Endothelial cell of umbilical vein (primary cell): Measurements from ENCODE around the gene DPP10. TPM values are rescaled to one million over a fixed set of nuclear protein-coding genes. Genes with fewer than 3 reads are reported as not detected.

Source experiments
- BruUV-seq: library from RNA; stranded (reverse); fragments of 400-500 nt; replicated peaks from 2 replicates; lab custom pipeline; 2021; lab: Mats Ljungman, UMichigan
- CTCF ChIA-PET: fragments of 300-600, 350-600 bp; sonication (Branson Sonifier 250); formaldehyde crosslinking; loops from one replicate; lab custom pipeline; 2021; ENCODE audit warnings: antibody characterized with exemption, inconsistent platforms; lab: Charles Lee
- POLR2A ChIA-PET: fragments of 300-600, 350-600 bp; sonication (Branson Sonifier 250); formaldehyde crosslinking; loops from one replicate; lab custom pipeline; 2021; ENCODE audit warnings: antibody characterized with exemption, inconsistent platforms; lab: Charles Lee
- DNase-seq: peaks from one replicate; pipeline ENCODE4 v3.0.0-alpha.2; 2011; ENCODE audit warnings: low read depth, low spot score
- FAIRE-seq: peaks from 2 replicates; lab custom pipeline; 2011; peaks lifted over from hg19 to GRCh38; lab: Jason Lieb, UNC
- H2AFZ ChIP-seq: 2 replicates; pipeline ENCODE4 v1.6.0; 2012; ENCODE audit warnings: low read depth, low read length, control low read depth, inconsistent platforms
- H3K27ac ChIP-seq: 2 replicates; pipeline ENCODE4 v1.5.1; 2011; ENCODE audit warnings: low read depth, mild to moderate bottlenecking, control low read depth, low read length, moderate library complexity; ENCODE audit not compliant: insufficient read depth
- H3K27me3 ChIP-seq, 2 experiments: 2 replicates each; pipeline versions ENCODE4 v1.6.0 to v1.6.1; 2011; ENCODE audit warnings: low read length in 2 of 2, mixed read lengths in 1 of 2; ENCODE audit not compliant: control insufficient read depth in 2 of 2, insufficient read depth in 2 of 2
- H3K36me3 ChIP-seq, 2 experiments: 2 replicates in 1 of 2; 3 replicates in 1 of 2; pipeline ENCODE4 v1.5.1; 2011; ENCODE audit warnings: low read length in 2 of 2, mild to moderate bottlenecking in 1 of 2, moderate library complexity in 1 of 2; ENCODE audit not compliant: control insufficient read depth in 2 of 2, insufficient read depth in 2 of 2; ENCODE audit errors: extremely low read depth in 1 of 2
- H3K4me1 ChIP-seq: 3 replicates; pipeline ENCODE4 v1.5.1; 2011; ENCODE audit warnings: mild to moderate bottlenecking, low read length; ENCODE audit not compliant: control insufficient read depth, insufficient read depth; ENCODE audit errors: extremely low read depth
- H3K4me2 ChIP-seq: 2 replicates; pipeline ENCODE4 v1.6.1; 2011; ENCODE audit warnings: low read length, control low read depth, mixed read lengths; ENCODE audit not compliant: insufficient read depth
- H3K4me3 ChIP-seq, 3 experiments: fragments of 200-600 bp in 1 of 3; sonication (generic), shearing (Covaris generic) in 1 of 3; replicated peaks in 1 of 3; 2 replicates each; pipeline ENCODE4 v1.5.1; 2011 to 2016; ENCODE audit warnings: control low read depth in 3 of 3, low read length in 3 of 3, mild to moderate bottlenecking in 2 of 3, inconsistent platforms in 1 of 3, low read depth in 1 of 3, moderate library complexity in 1 of 3; ENCODE audit not compliant: insufficient read depth in 1 of 3
- H3K79me2 ChIP-seq: 2 replicates; pipeline ENCODE4 v1.6.0; 2012; ENCODE audit warnings: low read length, inconsistent platforms; ENCODE audit not compliant: control insufficient read depth, insufficient read depth
- H3K9ac ChIP-seq: replicated peaks from 2 replicates; pipeline ENCODE3; 2011; ENCODE audit warnings: low read length, control low read depth; ENCODE audit not compliant: insufficient read depth; ENCODE audit errors: extremely low read depth
- H3K9me1 ChIP-seq: replicated peaks from 3 replicates; pipeline ENCODE4 v1.6.0; 2011; ENCODE audit warnings: mild to moderate bottlenecking, low read length; ENCODE audit not compliant: control insufficient read depth, insufficient read depth; ENCODE audit errors: extremely low read depth
- H3K9me3 ChIP-seq: replicated peaks from 2 replicates; pipeline ENCODE4 v1.5.1; 2012; ENCODE audit warnings: low read length, inconsistent platforms; ENCODE audit not compliant: control insufficient read depth, insufficient read depth
- H4K20me1 ChIP-seq: replicated peaks from 2 replicates; pipeline ENCODE3; 2011; ENCODE audit warnings: mild to moderate bottlenecking, low read length; ENCODE audit not compliant: control insufficient read depth, insufficient read depth; ENCODE audit errors: extremely low read depth
- CTCF ChIP-seq, 2 donors: IDR thresholded peaks; 1 replicate in 1 of 2; 2 replicates in 1 of 2; pipeline ENCODE4 v1.5.1; 2011; ENCODE audit warnings: low read length in 2 of 2, mild to moderate bottlenecking in 2 of 2, moderate library complexity in 2 of 2, control low read depth in 1 of 2, inconsistent platforms in 1 of 2, low read depth in 1 of 2; ENCODE audit not compliant: insufficient read depth in 1 of 2; ENCODE audit errors: extremely low read depth in 1 of 2
- EZH2 ChIP-seq: IDR thresholded peaks from 2 replicates; pipeline ENCODE4 v1.6.1; 2012; ENCODE audit warnings: borderline replicate concordance, low read depth, mild to moderate bottlenecking, moderate library complexity, low read length, inconsistent platforms; ENCODE audit not compliant: severe bottlenecking
- FOS ChIP-seq: IDR thresholded peaks from 2 replicates; pipeline ENCODE4 v1.6.1; 2011; ENCODE audit warnings: mild to moderate bottlenecking, low read length, moderate library complexity, borderline replicate concordance; ENCODE audit not compliant: insufficient read depth
- GATA2 ChIP-seq: IDR thresholded peaks from 2 replicates; pipeline ENCODE4 v1.7.0; 2011; ENCODE audit warnings: low read depth, mild to moderate bottlenecking, moderate library complexity, mixed read lengths, low read length; ENCODE audit not compliant: insufficient read length, insufficient read depth
- JUN ChIP-seq: IDR thresholded peaks from 2 replicates; pipeline ENCODE4 v1.6.1; 2011; ENCODE audit warnings: borderline replicate concordance, low read depth; ENCODE audit not compliant: insufficient read length, insufficient read depth
- MYC ChIP-seq: IDR thresholded peaks from one replicate; pipeline ENCODE4 v1.6.1; 2011; ENCODE audit warnings: mild to moderate bottlenecking, low read depth, low read length
- POLR2A ChIP-seq: IDR thresholded peaks from 2 replicates; pipeline ENCODE4 v1.6.1; 2012; ENCODE audit warnings: low read depth, mild to moderate bottlenecking, control low read depth, low read length
- POLR2AphosphoS5 ChIP-seq: IDR thresholded peaks from 2 replicates; pipeline ENCODE4 v1.6.1; 2012; ENCODE audit warnings: low read depth, mild to moderate bottlenecking, control low read depth, low read length, moderate library complexity; ENCODE audit not compliant: insufficient read depth
- dilution Hi-C: fragments of 300-500 bp; cut with MboI; formaldehyde crosslinking; loops from one replicate; pipeline ENCODE4 v1.15.0; 2019; ENCODE audit warnings: low sequenced_read_pairs; ENCODE audit not compliant: extremely low pct_ligation_motif_present
- intact Hi-C: fragments of 100-400 bp; cut with micrococcal nuclease; formaldehyde crosslinking; loops from one replicate; pipeline ENCODE4 v1.10.0; 2022
- polyA plus RNA-seq, 4 experiments: library from polyadenylated mRNA; depleted of rRNA in 3 of 4; stranded (reverse) in 3 of 4; unstranded in 1 of 4; fragments of >200 nt; gene quantifications; 2 replicates each; pipeline versions ENCODE4 v1.2.1 to v1.2.3, GENCODE V29; 2011 to 2012; ENCODE audit warnings: missing spikeins in 1 of 4
- total RNA-seq: library from RNA; stranded (reverse); gene quantifications from 2 replicates; pipeline ENCODE4 v1.2.3, GENCODE V29; 2021
- TF ChIP-seq, protein P1 (sequence below): IDR thresholded peaks from 2 replicates; pipeline ENCODE4 v1.6.1; 2011; ENCODE audit not compliant: insufficient read depth, insufficient read length

DPP10 gene
- total and polyA plus RNA-seq, 2 donors (not counting 3 experiments of a cell fraction or from before 2014, with no cell fraction given), result not detected

GRCh38 chr2:115299199-115299598 is 856.8 kb downstream of the DPP10 start:
- H4K20me1 ChIP-seq, result no peaks in the 10 kb centered on the region
- ChIA-PET CTCF (no interaction called here), POLR2A (no interaction called here)
- dilution Hi-C loops, result no loop called here
- H3K27me3 ChIP-seq, result no peaks in the 10 kb centered on the region
- no peak overlapping the region for H3K4me3 ChIP-seq
- FAIRE-seq (no peak), DNase-seq (no peak)
- intact Hi-C loops, result no loop called here
- H2AFZ ChIP-seq, result no peak overlapping the region
- H3K9ac ChIP-seq, result no peak overlapping the region
- no peak overlapping the region for H3K27ac ChIP-seq
- no peaks in the 10 kb centered on the region for H3K36me3 ChIP-seq
- H3K9me1 ChIP-seq, result no peaks in the 10 kb centered on the region
- TF ChIP-seq JUN (no peak), POLR2AphosphoS5 (no peak)
- TF ChIP-seq, protein P1, sequence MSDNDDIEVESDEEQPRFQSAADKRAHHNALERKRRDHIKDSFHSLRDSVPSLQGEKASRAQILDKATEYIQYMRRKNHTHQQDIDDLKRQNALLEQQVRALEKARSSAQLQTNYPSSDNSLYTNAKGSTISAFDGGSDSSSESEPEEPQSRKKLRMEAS, result no peak
- no peak overlapping the region for H3K4me2 ChIP-seq
- H3K79me2 ChIP-seq, result no peaks in the 10 kb centered on the region
- no TSS peak for BruUV-seq
- no peaks in the 10 kb centered on the region for H3K4me1 ChIP-seq
- peaks cover 2% of the 10 kb centered on the region for H3K9me3 ChIP-seq

- intact Hi-C loops, result no loop called here
- peaks cover 5% of the 10 kb centered on the region for H3K9me3 ChIP-seq
- POLR2A ChIA-PET, result no interaction called here
These were observed 863.3 kb downstream of the DPP10 start for GRCh38 chr2:115305712-115306111.

More at GRCh38 chr2:115305712-115306111, 863.3 kb downstream of the DPP10 start:
- H3K27me3 ChIP-seq, result no peaks in the 10 kb centered on the region
- no peaks in the 10 kb centered on the region for H3K79me2 ChIP-seq
- H2AFZ ChIP-seq, result no peak overlapping the region
- DNase-seq (no peak), FAIRE-seq (no peak)
- CTCF ChIA-PET, result no interaction called here
- no peaks in the 10 kb centered on the region for H4K20me1 ChIP-seq
- no peak for TF ChIP-seq FOS
- TF ChIP-seq POLR2A, result no peak
- TF ChIP-seq POLR2AphosphoS5, result no peak
- TF ChIP-seq, protein P1, result no peak
- TF ChIP-seq EZH2, result no peak
- no peak for TF ChIP-seq JUN
- no peak for TF ChIP-seq MYC
- no peak for TF ChIP-seq GATA2
- no peak for TF ChIP-seq CTCF (IDR thresholded peaks at IDR 0.05; ENCODE audit: extremely low read depth in 1 of 2, insufficient read depth in 1 of 2, low read depth in 1 of 2, low read length in 2 of 2)
- no TSS peak for BruUV-seq
- H3K36me3 ChIP-seq, result no peaks in the 10 kb centered on the region
- no peak overlapping the region for H3K27ac ChIP-seq
- dilution Hi-C loops, result no loop called here
- H3K4me2 ChIP-seq, result no peak overlapping the region
- no peak overlapping the region for H3K4me3 ChIP-seq
- H3K4me1 ChIP-seq, result no peaks in the 10 kb centered on the region
- no peaks in the 10 kb centered on the region for H3K9me1 ChIP-seq
- H3K9ac ChIP-seq, result no peak overlapping the region
